Measurements from ENCODE around the gene ROBO1. TPM values are rescaled to one million over a fixed set of nuclear protein-coding genes. Genes with fewer than 3 reads are reported as not detected.

Gene ROBO1
- total and polyA plus RNA-seq, 2 donors (not counting 3 experiments of a cell fraction or from before 2014, with no cell fraction given): 5.9 to 14.2 TPM

- peak overlapping the region; percentile 55 for H3K4me2 ChIP-seq (ENCODE audit: insufficient read depth, low read length)
- TF ChIP-seq MYC (IDR thresholded peaks at IDR 0.05; ENCODE audit: low read depth, low read length): no peak
- no peak for TF ChIP-seq EZH2 (IDR thresholded peaks at IDR 0.05; ENCODE audit: borderline replicate concordance, low read depth, low read length, severe bottlenecking)
- no peak for TF ChIP-seq MAX (IDR thresholded peaks at IDR 0.05; ENCODE audit: insufficient read depth, insufficient read length)
- TF ChIP-seq POLR2AphosphoS5 (IDR thresholded peaks at IDR 0.05; ENCODE audit: insufficient read depth, low read depth, low read length): no peak
- TF ChIP-seq POLR2A (IDR thresholded peaks at IDR 0.05; ENCODE audit: low read depth, low read length): no peak
- TF ChIP-seq FOS (IDR thresholded peaks at IDR 0.05; ENCODE audit: borderline replicate concordance, insufficient read depth, low read length): peak; percentile 26
- TF ChIP-seq CTCF (IDR thresholded peaks at IDR 0.05; ENCODE audit: extremely low read depth in 1 of 2, insufficient read depth in 1 of 2, low read depth in 1 of 2, low read length in 2 of 2): no peak
- TF ChIP-seq GATA2 (IDR thresholded peaks at IDR 0.05; ENCODE audit: insufficient read depth, insufficient read length, low read depth, low read length): no peak
- ChIA-PET POLR2A (no interaction called here), CTCF (interaction anchor here (1.0 to 7.1 kb wide), 4 partner anchors 393 to 1604 kb away, joined by 3 to 132 read pairs (median 5); partner anchors contain the start of gene ROBO2)
- no peaks in the 10 kb centered on the region for H3K79me2 ChIP-seq (ENCODE audit: control insufficient read depth, insufficient read depth, low read length)
- H3K9me1 ChIP-seq (replicated peaks; ENCODE audit: control insufficient read depth, extremely low read depth, insufficient read depth, low read length): no peaks in the 10 kb centered on the region
- no peaks in the 10 kb centered on the region for H4K20me1 ChIP-seq (replicated peaks; ENCODE audit: control insufficient read depth, extremely low read depth, insufficient read depth, low read length)
- no peaks in the 10 kb centered on the region for H3K36me3 ChIP-seq (ENCODE audit: control insufficient read depth in 2 of 2, extremely low read depth in 1 of 2, insufficient read depth in 2 of 2, low read length in 2 of 2)
- no peak overlapping the region for H3K9ac ChIP-seq (replicated peaks; ENCODE audit: extremely low read depth, insufficient read depth, low read length)
- dilution Hi-C loops (cut with MboI; ENCODE audit: extremely low pct_ligation_motif_present, low sequenced_read_pairs): no loop called here
- no peak overlapping the region for H3K27ac ChIP-seq (ENCODE audit: insufficient read depth, low read depth, low read length)
- FAIRE-seq (peak; percentile 28), DNase-seq (ENCODE audit: low read depth, low spot score) (peak; percentile 45)
- BruUV-seq (replicated peaks): no TSS peak
- no peaks in the 10 kb centered on the region for H3K9me3 ChIP-seq (replicated peaks; ENCODE audit: control insufficient read depth, insufficient read depth, low read length)
- intact Hi-C loops (cut with micrococcal nuclease): no loop called here
- no peaks in the 10 kb centered on the region for H3K27me3 ChIP-seq (ENCODE audit: control insufficient read depth in 2 of 2, insufficient read depth in 2 of 2, low read length in 2 of 2)
- no peak overlapping the region for H2AFZ ChIP-seq (ENCODE audit: low read depth, low read length)
- peaks cover 31% of the 10 kb centered on the region for H3K4me1 ChIP-seq (ENCODE audit: control insufficient read depth, extremely low read depth, insufficient read depth, low read length)
- no peak overlapping the region for H3K4me3 ChIP-seq (replicated peaks in 1 of 3; ENCODE audit: insufficient read depth in 1 of 3, low read depth in 1 of 3, low read length in 3 of 3)
Observed at GRCh38 chr3:78641703-78642102, 1126.1 kb downstream of the ROBO1 start.

Measured in endothelial cell of umbilical vein (primary cell).